Fibroblast of villous mesenchyme (primary cell): Measurements from ENCODE around the gene INMT. TPM values are rescaled to one million over a fixed set of nuclear protein-coding genes. Genes with fewer than 3 reads are reported as not detected.

Experiments
- DNase-seq: peaks from one replicate; pipeline ENCODE4 v3.0.0-alpha.2; 2010; ENCODE audit warnings: low read depth
- H3K4me3 ChIP-seq: 2 replicates; pipeline ENCODE4 v1.5.1; 2011; ENCODE audit warnings: low read depth, mild to moderate bottlenecking, low read length
- total RNA-seq: library from RNA; depleted of rRNA; stranded (reverse); fragments of >200 nt; gene quantifications from 2 replicates; pipeline ENCODE4 v1.2.3, GENCODE V29; 2012
- TF ChIP-seq, protein P1 (sequence below): IDR thresholded peaks from 2 replicates; pipeline ENCODE4 v1.5.1; 2012; ENCODE audit warnings: low read depth, mild to moderate bottlenecking, low read length; ENCODE audit not compliant: insufficient read depth

Gene INMT
- total RNA-seq, 1 donor = 48.4 TPM

DNA sequence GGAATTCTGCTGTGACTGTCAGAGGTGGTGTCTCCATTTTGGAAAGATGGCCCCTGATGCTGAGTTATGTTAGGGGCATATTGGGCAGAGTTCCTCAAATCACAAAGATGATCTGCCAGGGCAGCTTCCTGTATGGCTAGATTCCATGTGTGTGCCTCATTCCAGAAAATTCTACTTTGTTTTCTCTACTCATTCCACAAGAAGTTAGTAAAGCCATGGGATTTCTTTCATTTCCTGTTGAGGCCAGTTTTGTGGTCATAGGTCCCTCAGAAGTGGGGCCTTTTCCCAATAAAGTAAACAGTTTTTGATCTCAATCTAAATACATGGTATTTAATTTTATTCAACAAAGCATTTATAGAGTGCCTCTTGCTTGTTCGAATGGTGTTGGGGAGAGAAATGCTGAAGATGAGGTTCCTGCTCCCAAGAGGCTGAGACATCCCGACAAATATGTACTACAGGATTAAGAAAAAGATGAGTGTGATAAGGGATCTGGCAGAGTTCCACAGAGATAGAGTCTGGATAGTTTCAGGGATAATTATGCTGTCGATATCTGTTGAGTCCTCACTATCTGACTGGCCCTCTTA lies 52.2 kb downstream of the INMT start:
- H3K4me3 ChIP-seq = no peak overlapping the region
- DNase-seq = peak; percentile 91
- TF ChIP-seq, protein P1, sequence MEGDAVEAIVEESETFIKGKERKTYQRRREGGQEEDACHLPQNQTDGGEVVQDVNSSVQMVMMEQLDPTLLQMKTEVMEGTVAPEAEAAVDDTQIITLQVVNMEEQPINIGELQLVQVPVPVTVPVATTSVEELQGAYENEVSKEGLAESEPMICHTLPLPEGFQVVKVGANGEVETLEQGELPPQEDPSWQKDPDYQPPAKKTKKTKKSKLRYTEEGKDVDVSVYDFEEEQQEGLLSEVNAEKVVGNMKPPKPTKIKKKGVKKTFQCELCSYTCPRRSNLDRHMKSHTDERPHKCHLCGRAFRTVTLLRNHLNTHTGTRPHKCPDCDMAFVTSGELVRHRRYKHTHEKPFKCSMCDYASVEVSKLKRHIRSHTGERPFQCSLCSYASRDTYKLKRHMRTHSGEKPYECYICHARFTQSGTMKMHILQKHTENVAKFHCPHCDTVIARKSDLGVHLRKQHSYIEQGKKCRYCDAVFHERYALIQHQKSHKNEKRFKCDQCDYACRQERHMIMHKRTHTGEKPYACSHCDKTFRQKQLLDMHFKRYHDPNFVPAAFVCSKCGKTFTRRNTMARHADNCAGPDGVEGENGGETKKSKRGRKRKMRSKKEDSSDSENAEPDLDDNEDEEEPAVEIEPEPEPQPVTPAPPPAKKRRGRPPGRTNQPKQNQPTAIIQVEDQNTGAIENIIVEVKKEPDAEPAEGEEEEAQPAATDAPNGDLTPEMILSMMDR = no peak

- DNase-seq = no peak
- H3K4me3 ChIP-seq = no peak overlapping the region
- TF ChIP-seq, protein P1 = no peak
Observed at GRCh38 chr7:30805081-30805691, 53.3 kb downstream of the INMT start.

DNA sequence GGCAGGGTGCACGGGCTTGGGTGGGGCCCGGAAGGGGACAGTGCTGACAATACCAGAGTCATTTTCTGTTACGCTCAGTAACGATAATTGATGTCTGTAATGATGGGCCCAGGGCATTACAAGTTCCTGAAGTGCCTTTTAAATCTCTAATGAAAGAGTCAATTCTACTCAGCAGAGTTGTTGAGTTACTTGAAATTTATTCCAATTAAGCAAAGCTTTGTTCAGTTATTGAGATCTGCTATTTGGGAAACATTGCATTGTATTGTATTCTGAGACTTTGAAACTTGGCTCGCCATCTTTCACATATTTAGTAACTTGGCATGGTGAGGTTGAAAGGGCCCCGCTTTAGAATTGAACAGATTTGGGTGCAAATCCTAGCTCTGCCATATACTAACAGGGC lies 54.0 kb downstream of the INMT start:
- no peak overlapping the region for H3K4me3 ChIP-seq
- TF ChIP-seq, protein P1 = no peak
- DNase-seq = no peak

Other genes starting within 250 kb of the INMT start
- 18.1 and 20.3 TPM in 2 replicates for gene GGCT, start 247.3 kb upstream of the INMT start, total RNA-seq
- 287 and 523 TPM in 2 replicates for gene GARS1, start 157.3 kb upstream of the INMT start, total RNA-seq
- gene CRHR2, start 69.7 kb upstream of the INMT start, total RNA-seq = not detected in 2 replicates
- 11.0 and 17.3 TPM in 2 replicates for gene MINDY4, start 19.3 kb downstream of the INMT start, total RNA-seq
- gene AQP1, start 159.7 kb downstream of the INMT start, total RNA-seq = 11.9 and 25.0 TPM in 2 replicates
- not detected in 2 replicates for gene GHRHR, start 211.8 kb downstream of the INMT start, total RNA-seq